Measurements from ENCODE around the gene RNF186.
"Not testable (repeated sequence)": the region's sequence is repeated elsewhere in the genome, so short reads cannot be mapped to it uniquely, and the experiment has no call there.

The RNF186 gene

DNA sequence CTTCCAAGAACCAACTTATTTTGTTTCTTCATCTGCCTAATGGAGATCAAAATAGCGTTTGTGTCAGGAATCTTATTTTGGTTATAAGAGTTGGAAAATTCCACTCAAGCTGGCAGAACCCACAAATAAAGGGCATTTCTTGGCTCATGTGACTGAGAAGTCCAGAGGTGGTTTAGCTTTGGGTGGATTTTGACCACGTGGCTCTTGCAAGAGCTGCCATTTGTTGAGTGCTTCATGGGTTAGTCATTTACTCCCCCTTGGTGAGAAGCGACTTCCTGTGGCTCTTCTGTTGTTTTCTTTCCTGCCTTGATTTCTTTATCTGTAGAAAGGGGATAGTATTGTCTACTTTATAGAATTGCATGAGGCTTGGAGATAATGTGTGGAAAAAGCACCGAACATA is 9.5 kb upstream of the RNF186 start:
- DNase-seq (ENCODE audit: low read depth in 2 of 3, low spot score in 1 of 3) = no peak

DNA sequence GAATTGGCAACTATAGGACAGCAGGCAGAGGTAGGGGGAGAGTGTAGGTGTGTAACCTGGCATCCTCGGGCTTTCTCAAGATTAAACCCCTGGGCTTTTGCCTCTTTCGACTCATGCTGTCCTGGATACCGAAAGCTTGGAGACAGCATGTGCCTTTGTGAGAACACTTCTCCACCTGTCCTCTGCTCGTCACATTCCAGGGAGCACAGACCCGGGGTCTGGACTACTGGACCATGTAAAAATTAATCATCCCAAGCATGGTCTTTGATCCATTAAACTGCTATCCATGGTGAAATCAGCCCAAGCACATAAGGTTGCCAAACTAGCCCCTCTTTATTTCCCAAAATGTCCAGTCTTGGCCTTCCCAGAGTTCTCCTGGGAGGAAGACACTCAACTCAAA is 9.0 kb upstream of the RNF186 start:
- no peak for DNase-seq (ENCODE audit: low read depth in 2 of 3, low spot score in 1 of 3)

DNA sequence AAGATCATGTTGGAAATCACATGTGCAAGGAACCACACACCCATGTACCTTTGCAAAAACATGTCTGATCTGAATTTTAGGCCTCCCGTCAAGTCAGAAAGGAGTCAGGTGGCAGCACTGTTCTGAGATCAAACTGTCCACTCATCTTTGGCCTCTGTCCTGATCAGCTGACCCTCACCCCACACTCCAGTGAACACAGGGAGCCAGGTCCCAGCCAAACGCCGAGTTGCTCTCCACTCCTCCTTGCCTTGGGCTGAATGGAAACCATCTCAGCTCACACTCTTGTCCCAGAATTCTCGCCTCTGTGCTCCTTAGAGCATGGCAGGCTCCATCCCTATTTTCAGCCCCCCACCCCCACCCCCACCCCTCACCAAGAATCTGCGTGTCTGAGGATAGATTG is 4.6 kb upstream of the RNF186 start:
- DNase-seq (ENCODE audit: low read depth in 2 of 3, low spot score in 1 of 3) = no peak

DNA sequence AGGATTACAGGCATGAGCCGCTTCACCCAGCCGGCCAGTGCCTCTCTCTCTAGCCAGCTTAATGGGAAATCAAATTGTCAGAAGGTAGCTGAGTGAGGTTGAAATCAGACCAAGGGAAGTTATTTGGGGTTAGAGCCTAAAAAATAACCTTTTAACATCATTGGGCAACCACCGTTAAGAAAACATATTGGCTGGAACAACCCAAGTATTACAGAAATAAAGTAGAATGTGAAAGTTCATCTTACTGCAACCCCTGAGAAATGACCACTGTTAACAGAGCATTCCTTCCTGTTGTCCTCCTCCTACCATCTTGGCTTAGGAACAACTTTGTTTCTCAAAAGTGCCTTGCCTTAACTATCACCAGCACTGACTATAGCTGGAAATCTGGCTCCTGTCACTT is 3.2 kb upstream of the RNF186 start:
- DNase-seq (ENCODE audit: low read depth in 2 of 3, low spot score in 1 of 3) = no peak

DNA sequence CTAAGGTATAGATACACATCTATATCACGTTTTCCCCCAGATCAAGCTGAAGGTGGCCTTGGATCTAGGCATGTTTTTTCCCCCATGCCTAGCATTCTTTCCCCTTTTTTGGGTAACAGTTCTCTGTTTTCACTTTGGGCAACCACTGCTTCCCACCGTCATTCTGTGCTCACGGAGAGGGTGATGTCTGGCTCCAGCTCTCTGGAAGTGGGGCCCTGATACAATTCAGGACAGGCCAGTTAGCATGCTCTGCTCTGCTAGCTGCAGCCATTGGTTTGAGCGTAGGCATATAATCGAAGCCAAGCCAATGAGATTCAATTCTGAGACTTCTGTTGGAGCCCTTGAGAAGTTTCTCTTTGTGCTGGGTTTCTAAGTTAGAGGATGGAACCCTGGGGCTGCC is 2.1 kb upstream of the RNF186 start:
- DNase-seq (ENCODE audit: low read depth in 2 of 3, low spot score in 1 of 3) = no peak

DNA sequence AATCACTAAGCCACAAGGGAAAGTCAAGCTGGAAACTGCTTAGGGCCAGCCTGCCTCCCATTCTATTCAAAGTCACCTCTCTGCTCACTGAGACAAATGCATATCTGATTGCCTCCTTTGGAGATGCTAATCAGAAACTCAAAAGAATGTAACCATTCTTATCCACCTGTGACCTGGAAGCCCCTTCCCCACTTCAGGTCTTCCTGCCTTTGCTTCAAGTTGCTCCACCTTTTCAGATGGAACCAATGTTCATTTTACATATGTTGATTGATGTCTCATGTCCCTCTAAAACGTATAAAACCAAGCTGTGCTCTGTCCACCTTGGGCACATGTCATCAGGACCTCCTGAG is 1.6 kb upstream of the RNF186 start:
- not testable (repeated sequence) for DNase-seq (ENCODE audit: low read depth in 2 of 3, low spot score in 1 of 3)

DNA sequence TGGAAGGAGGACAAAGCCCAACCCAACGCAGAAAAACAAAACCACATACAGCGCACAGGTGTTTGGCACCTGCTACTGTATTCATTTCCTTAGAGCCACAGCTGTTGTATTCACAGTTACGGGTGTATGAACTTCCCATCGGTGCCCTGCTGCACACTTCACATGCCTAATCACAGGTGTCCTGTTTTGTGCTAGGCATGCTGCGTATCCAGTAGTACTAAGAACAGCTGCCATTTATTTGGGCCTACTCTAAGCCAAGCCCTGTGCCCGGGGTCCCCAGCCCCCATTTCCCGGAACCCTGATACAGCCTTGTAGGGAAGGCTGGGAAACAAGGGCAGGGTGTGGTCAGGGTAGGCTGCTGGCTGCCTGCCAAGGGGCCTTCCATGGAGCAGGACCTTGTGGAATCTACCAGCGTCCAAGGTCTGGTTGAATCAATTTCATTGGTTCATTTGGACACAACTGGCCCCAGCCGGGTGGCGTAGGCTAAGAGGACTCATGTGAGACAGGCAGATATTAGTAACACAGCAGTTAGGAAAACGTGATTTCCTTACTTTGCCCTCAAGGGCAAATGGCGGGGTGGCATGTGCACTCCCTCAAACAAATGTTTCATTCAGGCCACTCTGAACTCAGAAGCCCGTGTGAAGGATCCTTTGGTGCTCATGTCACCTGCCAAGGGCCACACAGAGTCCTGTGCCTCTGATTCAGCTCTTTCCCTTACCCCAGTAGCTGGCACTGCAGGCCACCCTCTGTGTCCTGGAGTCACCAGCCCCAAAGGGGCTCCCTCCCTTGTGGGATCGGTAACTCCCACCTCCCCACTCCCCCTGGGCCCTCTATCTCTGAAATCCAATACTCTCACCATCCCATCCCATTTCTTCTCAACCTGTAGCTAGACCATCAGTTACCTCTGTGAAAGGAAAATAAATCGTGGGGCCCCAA is 986 bp upstream of the RNF186 start:
- no peak for DNase-seq (ENCODE audit: low read depth in 2 of 3, low spot score in 1 of 3)

DNA sequence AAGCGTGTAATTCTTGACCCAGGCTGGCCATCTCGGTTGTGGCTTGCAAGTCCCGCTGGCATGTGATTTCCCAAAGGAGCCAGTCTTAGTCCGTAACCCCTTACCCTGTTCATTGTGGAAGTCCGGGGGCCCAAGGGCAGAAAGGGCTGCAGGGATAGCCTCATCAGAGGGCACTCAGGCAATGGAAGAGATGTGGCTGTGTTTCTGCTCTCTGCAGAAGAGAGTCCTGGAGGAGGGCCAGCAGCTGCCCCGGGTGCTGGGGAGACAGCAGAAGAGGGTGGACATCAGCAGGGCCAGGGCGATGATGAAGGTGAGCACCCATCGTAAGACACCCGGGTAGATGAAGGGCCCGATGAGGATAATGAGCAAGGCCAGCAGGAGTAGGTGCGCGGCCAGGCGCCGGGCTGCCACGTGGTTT is 830 bp downstream of the RNF186 start:
- DNase-seq (ENCODE audit: low read depth in 2 of 3, low spot score in 1 of 3) = no peak

DNA sequence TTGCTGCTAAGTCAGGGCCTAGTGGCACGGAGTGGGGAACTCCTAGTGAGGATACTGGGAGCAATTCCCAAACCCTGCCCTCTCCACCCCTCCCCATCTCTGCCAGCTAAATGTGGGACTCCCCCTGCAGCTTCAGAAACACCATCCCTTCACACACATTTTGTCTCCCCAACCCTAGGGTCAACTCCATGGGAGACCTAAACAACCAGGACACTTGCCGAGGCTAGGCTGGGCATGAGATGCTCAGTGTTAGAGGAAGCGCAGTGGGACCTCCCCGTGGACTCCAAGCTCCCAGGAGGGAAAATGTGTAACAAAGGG is 1.5 kb downstream of the RNF186 start:
- DNase-seq (ENCODE audit: low read depth in 2 of 3, low spot score in 1 of 3) = no peak

DNA sequence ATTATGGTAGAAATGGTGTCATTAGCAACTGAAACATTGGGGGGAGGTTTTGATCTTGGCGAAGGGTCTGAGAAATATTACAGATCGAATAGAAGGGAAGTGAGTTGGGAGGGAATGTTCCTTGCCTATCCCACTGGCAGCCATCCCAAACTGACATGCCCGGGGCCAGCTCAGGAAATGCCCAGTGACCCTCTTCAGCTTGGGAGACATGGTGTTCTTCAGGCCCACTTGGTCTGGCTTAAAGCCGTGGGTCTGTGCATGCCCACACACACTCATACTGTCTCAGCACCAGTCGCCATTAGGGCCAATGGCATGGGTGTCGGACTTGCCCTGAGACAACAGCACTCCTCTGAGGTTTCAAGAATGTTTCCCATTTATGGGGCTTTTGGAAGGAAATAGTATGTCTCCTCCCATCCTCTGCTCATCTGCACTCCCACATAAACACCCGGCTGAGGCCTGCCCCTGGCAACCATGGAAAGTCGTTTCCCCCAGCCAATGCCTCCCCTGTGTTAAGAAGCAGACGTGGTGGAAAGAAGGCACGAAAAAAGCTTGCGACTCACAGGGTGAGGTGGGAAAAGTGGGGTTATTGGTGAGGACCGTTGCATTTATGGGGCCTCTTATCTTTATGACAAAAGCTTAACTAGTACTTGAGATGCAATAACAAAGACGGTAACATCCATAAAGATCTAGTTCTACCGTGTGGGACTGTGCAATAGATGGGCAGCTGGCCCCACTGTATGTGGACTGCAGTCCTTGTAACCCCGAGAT is 2.0 kb downstream of the RNF186 start:
- DNase-seq (ENCODE audit: low read depth in 2 of 3, low spot score in 1 of 3) = no peak

DNA sequence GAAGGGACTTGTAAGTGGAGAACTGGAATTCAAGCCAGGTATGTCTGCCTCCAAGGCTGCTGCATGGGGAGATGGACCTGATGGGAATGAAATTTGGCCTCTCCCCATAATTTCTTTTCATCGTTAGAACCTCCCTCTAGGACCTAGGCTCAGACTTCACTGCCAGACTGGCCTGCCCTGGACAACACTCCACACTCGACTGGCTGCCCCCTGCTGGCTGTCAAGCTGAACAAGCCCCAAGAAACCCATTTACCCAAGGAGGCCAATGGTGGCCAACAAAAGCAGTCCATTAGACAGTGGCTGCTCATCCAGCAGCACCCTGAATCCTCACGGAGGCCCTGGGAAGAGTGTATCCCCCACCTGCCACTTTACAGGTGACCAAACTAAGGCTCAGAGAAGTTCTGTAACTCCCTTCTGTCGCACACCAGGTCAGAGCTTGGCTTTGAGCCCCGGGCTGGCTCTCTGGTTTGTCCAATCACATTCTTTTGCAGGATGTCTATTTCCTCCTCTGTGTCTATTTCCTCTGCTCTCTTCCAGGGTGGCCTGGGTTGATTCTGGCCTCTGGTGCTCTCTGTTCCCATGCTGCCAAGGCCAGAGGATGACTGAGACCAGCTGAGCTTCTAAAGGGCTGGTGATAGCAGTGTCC is 3.8 kb downstream of the RNF186 start:
- peak; percentile 27 to 57 (median 42) for DNase-seq (ENCODE audit: low read depth in 2 of 3, low spot score in 1 of 3)

DNA sequence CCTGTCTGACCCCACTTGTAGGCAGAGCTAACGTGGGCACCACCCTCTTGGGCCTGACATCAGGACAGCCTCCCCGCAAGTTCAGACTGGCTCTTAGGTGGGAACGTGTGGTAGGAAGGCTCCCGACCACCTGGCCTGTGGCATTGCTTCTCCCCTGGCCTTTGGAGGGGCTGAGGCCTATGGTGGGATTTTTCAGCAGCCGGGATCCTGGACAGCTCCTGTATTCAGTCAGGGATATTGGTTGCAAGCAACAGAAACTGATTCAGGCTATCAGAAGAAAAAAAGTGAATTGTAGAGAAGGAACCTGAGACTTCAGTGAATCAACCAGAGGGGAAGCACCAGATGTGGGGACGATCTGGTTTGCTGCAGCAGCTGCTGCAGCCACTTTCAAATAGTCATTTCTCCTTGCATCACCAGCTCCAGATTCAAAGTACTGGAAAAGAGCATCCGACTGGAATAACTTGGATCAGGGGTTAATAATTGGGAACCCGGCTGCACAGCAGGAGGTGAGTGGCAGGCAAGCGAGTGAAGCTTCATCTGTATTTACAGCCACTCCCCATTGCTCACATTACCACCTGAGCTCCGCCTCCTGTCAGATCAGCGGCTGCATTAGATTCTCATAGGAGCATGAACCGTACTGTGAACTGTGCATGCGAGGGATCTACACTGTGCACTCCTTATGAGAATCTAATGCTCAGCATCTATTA is 5.9 kb downstream of the RNF186 start:
- DNase-seq (ENCODE audit: low read depth in 2 of 3, low spot score in 1 of 3) = no peak

DNA sequence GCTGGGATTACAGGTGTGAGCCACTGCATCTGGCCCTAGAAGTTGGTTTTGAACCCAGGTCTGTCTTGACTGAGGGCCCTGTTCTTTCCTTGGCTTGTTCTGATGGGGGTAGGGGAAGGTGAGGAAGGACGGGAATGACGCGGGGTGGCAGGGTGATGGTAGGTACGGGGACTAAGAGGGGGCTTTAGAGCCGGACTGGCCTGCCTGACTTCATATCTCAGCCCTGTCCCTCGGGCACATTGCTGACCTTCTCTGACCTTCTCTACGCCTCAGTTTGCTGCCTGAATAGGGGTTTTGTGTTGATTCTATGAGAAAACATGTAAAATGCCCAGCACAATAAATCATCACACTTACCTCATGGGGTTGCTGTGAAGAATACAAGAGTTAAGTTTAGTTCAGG is 6.7 kb downstream of the RNF186 start:
- DNase-seq (ENCODE audit: low read depth in 2 of 3, low spot score in 1 of 3) = no peak

DNA sequence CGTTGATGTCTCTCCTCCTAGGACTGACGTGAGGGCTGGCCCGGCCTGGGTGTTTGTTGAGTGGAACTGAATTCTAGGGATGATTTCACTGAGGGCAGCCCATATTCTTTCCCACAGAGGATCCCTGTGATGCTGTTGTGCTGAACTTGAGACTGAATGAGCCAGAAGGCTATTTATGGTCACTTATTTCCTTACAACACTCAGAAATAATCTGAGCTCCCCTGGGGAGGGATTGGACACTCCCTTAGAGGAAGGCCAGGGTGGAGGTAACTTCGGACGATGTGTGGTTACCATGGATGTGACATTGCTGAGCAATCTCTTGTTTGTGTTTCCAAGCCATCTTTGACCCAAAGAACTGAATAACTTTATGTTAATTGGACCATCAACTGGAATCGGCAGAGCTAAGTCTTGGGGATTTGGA is 10.2 kb downstream of the RNF186 start:
- no peak for DNase-seq (ENCODE audit: low read depth in 2 of 3, low spot score in 1 of 3)

DNA sequence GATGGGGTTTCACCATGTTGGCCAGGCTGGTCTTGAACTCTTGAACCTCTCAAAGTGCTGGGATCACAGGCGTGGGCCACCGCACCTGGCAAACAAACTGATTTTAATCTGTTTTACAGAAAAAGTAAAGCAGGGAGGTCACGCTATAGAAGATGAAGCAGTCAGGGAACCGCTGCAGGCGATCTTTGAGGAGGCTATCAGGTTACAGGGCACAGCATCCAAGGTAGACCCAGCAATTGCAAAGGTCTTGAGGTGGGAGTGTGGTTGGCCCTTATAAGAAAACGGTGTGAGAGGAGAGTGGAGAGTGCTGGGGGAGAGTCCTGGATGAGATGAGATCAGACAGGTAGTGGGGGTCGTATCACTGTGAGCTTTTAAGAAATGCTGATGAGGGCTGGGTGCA is 12.8 kb downstream of the RNF186 start:
- DNase-seq (ENCODE audit: low read depth in 2 of 3, low spot score in 1 of 3) = no peak

DNA sequence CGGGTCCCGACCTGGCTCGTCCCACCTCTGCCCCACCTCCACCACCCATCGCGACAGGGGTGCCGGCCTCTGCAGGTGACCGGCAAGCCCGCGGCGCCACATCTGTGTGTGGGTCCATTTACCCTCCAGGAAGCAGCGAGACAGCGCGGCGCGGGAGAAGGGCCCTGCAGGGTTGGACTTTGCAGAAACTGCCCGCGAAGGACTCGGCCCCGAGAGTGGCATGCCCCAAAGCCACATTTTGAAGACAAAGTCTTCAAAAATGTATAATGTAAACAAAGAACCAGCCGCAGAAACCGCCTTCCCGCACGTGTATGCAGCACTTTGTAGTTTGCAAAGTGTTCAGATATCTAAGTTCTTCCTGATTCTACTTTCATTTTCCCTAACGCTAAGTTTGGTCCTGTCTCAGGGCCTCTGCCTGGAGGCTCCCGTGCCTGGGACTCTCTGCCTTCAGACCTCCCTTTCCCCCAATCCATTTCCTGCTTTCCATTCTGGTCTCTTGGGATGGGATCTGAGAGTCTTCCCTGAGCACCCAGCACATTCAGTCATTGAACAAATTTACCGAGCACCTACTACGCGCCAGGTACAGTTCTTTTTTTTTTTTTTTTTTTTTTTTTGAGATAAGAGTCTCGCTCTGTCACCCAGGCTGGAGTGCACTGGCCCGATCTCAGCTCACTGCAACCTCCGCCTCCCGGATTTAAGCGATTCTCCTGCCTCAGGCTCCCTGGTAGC is 14.8 kb downstream of the RNF186 start:
- peak; percentile 20 to 36 (median 23) for DNase-seq (ENCODE audit: low read depth in 2 of 3, low spot score in 1 of 3)

DNA sequence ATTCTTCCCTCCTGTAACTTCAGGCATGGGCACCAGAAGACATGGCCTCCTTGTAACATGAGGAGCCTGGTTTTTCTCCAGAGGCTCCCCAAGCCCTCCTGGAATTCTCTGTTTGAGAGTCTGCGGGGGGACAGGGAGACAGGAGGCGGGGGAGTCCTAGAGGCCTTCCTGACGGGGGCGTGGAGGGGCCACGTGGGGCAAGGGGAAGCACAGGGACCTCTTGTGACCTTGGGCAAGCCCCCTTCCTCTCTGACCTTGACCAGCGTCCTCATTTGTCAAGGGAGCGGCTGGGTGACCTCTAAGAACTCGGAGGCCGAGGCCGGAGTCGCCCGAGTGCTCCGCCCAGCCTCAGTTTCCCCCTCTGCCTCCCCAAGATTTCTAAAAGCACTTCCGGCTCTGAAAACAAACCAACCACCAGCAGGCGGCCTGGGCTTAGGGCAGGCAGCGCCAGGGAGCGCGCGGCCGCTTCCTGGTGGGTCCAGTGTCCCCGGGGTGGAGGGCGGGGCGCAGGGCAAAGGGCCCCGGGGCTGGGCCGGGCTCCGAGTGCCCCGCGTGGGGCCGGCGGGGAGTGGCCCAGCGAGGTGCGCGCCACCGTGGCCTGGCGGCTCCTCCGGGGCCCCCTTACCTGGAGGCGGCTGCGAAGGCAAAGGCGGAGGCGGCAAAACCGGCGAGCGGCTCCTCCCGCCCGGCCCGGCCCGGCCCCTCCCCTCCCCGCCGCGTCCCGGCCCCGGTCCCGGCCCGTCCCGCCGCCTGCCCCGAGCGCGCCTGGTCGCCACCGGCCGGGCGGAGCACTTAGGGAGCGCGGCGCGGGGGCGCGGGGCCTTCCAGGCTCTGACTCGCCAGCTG is 15.6 kb downstream of the RNF186 start, which contains the start of gene TMCO4:
Gene TMCO4 (minus strand): TSS at position 687 of the 846 bp plus-strand sequence. CDS start 19,158 bp downstream, outside the sequence.
- peak; percentile 23 to 43 (median 40) for DNase-seq (ENCODE audit: low read depth in 2 of 3, low spot score in 1 of 3)

DNA sequence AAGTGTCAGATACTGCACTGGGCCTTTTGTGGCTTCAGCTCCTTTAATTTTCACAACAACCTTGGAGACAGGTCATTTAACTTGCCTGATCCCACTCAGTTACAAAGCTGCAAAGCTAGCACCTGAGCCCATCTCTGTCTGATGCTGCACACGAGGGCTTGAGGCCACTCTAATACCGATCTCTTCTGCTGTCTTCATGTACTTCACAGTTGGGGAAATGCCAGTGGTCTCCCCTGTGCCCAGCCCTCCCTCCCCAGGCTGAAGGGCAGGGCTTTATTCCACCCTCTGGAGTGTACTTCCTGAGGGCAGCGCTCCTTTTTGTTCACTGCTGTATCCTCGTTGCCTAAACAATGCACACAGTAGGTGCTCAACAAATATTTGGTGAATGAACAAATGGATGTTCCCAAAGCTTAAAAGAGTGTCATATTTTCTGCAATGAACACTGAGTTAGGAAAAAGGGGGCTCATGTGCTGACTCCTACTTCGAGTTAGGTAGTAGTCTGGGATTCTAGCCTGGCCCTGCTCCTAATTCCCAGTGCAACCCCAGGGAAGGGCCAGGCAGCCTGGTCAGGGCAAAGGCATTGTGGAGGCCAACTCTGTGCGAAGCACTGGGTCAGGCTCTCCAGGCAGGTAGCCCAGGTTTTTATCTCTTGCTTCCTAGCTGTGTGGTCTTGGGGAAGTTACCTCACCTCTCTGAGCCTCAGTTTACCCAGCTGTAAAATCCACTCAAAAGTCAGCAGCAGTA is 16.4 kb downstream of the RNF186 start:
- DNase-seq (ENCODE audit: low read depth in 2 of 3, low spot score in 1 of 3) = no peak

DNA sequence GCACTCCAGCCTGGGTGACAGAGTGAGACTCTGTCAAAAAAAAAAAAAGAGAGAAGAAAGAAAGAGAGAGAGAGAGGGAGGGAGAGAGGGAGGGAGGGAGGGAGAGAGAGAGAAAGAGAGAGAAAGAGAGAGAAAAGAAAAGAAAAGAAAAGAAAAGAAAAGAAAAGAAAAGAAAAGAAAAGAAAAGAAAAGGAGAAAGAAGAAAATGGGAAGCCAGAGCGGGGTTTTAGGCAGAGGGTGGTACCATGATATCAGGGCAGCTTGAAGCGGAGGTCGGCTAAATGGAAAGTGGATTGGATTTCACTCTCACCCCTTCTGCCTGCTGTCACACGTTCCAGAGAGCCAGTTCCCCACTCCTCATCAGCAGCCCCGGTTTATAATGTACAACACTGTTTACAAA is 17.3 kb downstream of the RNF186 start:
- no peak for DNase-seq (ENCODE audit: low read depth in 2 of 3, low spot score in 1 of 3)

All from stimulated activated CD4-positive, alpha-beta T cell treated with anti-CD3 and anti-CD28 coated beads, Interleukin-12 subunit alpha, Interleukin-12 subunit beta, amount 100 ng/mL, for 48 hours (primary cell).